Stimulated activated CD8-positive, alpha-beta memory T cell treated with anti-CD3 and anti-CD28 coated beads, Interleukin-12 subunit alpha, Interleukin-12 subunit beta, amount 100 ng/mL, for 24 hours (primary cell): Measurements from ENCODE around the gene RXRG.

Experiments used
- DNase-seq: peaks from one replicate; pipeline ENCODE4 v3.0.0-alpha.2; 2020; ENCODE audit errors: extremely low read depth

RXRG gene

DNA sequence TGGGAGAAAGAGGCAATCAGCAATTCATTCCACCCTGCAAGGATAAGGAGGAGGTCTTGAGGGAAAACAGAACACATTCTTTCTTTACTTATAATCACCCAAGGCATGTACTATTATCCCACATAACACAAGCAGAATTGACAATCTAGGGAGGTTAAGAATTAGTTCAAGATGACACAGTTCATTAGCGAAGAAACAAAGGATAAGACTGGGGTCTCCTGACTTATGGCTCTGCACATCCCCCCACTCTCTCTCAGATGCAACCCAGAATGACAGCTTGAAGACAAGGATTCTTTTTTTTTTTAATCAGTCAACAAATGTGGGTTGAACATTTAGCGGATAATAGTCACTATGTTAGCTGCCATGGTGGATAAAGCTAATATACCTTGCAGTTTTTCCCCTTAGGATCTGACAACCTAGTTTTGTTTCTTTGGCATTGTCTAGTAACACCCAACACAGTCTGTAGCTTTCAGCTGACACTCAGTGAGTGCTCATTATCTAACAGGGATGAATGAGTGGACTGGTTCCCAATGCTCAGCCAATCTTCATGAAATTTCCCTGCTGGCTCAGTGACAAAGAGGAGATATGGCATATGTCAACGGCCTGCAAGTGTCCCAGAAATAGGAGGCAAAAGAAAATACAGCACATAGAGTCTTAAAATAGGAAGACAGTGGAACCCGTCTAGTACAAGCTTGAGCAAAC, 35.1 kb downstream of the RXRG start:
- no peak for DNase-seq

DNA sequence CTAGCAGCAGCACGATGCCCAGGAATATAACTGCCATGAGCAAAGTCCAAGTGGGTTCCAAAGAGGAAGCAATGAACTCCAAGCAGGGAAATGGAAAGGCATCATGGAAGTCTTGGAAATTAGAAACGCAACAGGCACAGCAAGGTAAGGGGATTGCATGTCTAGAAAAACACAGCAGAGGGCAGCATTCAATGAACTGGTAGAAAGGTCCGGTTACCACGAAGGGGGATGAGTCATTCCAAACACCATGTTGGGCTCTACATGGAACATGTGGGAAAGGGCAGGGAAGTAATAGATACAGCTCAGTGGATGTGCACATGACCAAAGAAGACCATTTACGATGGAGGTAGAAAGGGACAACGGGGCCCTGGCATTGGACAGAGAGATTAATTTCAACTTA, 36.4 kb downstream of the RXRG start:
- DNase-seq: no peak

- DNase-seq: no peak
Observed at GRCh38 chr1:165407398-165407797, 37.5 kb downstream of the RXRG start.

DNA sequence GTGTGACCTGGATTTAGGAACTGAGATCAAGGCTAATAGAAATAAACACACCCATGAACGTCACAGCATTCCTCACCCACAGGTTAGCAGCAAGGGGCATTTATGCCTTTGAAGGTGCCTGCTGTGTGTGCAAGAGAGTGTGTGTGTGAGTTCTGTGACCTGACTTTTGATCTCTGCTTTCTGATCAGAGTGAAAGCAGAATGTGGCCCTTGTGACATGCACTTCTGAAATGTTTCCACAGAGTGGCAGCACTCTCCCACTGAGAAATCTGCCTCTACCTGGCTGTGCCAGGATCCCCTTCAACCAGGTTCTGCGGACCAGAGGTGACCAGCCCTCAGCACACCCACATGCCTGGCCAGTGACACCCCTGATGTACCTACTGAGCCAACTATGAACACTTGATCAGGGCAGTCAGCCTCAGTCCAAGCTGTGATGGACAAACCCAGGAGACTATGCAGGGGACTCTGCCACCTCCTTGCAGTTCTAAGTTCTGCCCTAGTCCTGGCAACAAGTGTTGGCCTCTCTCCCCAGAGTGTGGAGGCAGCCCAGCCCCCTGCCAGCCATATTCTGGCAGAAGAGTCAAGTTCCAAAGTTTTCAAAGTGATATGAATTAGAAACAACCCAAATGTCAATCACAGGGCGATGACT, 41.0 kb downstream of the RXRG start:
- DNase-seq: no peak

DNA sequence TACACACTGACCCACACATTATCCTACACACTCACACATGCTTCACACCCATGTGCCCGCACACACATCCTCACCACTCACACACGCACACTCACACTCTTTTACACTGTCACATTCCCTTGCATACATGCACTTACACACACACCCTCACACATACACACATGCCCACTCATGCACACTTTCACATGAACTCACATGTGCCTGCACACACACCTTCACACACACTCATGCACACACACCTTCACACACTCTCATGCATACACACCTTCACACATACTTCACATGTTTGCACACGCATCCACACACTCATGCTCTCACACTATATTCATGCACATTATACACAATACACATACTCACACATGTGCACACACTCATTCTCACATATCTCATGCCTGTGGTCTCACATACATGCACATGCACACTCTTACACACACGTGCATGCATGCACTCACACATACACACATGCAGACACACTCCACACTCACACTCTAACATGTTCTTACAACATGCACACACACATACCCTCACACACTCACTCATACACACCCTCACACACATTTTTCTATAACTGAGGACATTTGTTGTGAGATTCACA, 42.3 kb downstream of the RXRG start:
- DNase-seq: no peak

DNA sequence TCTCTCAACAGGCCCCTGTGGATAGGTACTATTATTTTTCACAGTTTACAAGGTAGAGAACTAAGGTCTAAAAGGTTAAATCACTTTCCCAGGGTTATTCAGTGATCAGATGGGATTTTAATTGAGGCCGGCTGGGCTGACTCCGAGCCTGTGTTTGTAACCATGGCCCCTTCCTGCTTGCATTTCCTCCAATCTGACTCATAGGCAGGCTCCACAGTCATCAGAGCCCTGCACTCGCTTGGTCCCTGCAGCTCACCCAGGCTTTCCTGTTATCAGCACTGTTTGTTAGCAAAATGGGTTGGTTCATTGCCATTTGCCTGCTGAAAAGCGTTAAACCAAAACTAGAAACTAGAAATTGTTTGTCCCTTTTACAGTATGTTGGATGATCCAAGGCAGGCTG, 47.0 kb downstream of the RXRG start:
- no peak for DNase-seq

DNA sequence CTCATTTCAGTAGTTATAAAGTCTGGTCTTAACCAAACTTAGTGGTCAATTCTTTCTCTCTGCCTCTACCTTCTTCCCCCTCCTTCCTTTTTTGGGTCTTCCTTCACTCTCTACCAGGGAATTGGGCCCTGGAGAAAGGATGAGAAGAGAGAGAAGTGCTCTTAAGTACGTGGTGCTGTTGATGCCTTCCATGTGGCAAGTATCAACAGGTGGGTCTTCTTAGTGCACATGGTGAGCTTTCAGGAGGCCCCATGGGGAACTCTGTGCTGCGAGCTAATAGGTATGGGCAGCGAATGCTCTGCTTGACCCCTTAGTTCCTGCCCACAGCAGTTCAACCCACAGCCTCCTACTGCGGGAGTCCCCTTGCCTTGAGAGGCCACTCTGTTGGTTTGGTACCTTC, 49.0 kb downstream of the RXRG start:
- DNase-seq: no peak

DNA sequence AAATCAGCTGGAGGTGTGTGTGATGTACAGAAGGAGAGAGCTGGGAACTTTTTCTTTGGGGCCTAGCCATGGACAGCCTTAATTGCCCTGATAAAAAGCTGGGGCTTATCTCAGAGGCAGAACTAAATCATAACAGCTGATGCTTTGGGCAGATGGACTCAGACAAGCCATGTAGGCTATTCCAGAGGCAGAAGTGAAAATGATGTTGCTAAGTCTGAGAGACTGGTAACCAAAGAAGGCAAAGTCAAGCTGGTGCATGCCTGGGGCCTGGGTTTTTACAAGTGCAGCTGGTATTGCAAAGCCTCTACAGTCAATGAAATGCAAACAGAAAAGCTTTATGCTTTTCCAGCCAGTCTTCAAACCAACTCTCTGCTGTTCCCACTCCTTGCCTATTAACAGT, 49.4 kb downstream of the RXRG start:
- DNase-seq: no peak

GRCh38 chr1:165392634-165393571, 52.0 kb downstream of the RXRG start:
- DNase-seq: peak; percentile 67

GRCh38 chr1:165389609-165390008, 55.3 kb downstream of the RXRG start:
- no peak for DNase-seq

GRCh38 chr1:165387961-165388360, 57.0 kb downstream of the RXRG start:
- no peak for DNase-seq

GRCh38 chr1:165387505-165387904, 57.4 kb downstream of the RXRG start:
- no peak for DNase-seq

- no peak for DNase-seq
Observed at GRCh38 chr1:165383599-165384405, 61.1 kb downstream of the RXRG start.

DNA sequence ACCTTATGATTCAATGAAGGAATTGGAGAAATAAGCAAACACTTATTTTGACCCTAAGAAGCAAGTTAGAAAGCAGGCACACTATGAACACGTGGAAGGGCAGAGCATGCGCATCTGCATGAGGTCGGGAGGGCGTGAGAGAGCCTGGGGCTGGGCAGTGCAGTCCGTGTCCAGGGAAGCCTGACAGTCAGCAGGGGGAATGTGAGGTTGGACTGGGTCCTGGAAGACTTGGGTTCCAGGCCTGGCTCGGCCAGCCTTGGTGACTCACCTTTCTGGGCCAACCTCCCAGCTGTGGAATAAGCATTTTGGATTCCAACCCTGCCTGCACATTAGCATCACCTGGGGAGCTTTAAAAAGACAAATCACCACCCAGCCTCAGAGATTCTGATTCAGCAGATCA, 61.9 kb downstream of the RXRG start:
- no peak for DNase-seq

DNA sequence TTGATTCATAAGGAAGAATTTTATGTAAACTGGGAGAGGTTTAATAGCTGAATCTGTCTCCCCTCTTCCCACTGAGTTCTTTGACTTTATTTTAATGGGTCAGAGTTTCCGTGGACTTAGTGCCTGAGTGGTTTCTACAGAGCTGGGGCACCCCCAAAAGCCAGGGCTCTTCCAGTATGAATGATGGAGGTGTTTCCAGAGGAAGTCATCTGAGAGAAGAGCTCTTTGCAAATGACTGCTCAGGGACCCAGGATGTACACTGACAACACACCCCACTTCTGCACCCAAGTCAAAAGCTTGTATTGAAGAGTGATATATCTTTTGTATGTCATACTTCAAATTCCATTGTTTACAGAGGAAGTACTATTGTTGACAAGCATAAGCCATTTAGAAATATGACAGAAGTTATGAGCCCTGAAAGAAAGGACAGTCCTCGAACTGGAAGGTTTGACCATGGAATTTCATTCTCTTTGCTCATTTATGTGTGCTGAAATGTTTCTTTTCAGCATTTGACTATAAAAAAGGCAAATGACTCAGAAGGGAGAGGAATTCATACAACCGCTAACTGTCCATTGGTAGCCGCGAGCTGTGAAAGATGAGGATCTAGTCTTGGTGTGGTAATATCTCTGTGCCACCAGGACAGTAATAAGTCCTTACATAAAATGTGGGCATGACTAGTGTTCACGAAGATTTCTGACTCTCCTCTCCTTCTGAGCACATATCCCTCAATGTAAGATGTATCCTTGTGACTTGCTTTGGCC, 63.0 kb downstream of the RXRG start:
- DNase-seq: no peak

DNA sequence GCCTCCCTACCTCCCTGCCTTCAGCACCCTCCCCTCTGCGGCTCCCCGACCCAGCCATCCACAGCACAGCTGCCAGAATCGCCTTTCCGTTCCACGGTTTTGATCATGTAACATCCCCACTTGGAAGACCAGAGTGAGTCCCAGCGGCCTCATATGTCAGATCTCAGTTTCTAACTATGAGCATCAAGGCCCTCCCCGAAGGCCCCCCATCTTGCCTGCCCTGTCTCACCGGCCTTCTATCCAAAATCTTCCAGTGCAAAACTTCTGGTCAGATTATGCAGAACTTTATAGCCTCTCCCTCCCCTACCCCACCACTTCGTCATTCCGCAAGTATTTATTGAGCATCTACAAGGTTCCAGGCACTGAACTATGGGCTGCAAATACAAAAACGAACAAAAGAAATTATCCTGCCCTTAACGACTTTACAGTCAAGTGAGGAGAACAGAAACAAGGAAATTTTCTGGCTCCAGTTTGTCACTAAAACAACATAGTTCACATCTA, 68.1 kb downstream of the RXRG start:
- no peak for DNase-seq

DNA sequence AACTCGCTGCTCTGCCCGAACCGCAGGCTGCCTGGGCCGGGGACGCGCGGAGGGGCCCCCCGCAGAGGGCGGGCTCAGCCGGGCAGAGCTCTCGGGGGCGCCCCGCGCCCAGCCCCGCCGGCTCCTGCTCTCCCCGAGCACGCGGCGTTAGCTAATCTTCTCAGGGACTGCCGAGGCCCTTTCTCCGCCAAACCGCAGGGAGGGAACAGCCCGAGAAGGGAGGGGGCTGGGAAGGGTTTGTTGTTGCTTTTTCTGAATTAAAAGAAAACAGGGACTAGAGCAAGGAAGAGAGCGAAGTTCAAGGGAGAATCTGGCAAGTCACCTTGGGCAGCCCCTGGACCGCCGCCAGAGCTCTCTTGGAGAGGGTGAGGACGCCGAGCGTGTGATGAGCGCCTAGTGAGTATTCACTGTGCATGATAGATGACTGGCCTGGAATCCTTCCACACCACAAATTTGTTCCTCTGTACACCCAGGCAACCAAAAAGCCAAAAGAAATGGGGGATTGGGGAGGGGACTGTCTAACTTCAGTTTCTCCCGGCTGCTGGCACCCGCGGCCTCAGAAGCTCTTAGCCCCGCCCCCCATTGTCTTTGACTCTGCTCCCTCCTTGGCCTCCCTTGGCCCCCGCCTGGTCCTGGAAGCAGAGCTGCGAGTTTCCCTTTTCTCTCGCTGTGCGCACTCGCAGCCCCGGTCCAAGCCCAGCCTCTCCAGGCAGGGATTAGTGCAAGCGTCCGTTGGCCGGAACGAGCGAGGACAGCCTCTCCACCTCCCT, 68.7 kb downstream of the RXRG start:
- no peak for DNase-seq

DNA sequence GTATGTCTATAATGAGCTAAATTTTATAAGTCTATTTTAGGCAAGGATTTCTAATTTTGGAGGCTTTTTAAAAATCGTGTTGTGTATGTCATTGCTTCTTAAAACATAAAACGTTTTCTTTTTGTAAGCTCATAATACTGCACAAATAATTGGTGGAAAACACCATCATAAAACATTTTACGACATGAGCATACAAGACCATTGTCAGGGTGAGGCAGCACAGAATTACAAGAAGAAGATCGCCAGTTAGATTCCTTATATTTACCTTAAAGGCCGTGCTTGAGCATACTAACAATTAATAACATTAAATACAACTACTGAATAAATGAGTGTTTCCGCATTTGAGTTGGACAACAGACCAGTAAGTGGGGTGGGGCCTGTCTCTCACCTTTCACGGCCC, 69.3 kb downstream of the RXRG start:
- DNase-seq: no peak

- no peak for DNase-seq
Observed at GRCh38 chr1:165371588-165372225, 73.2 kb downstream of the RXRG start.
